ENCODE data around the gene GLTP. TPM values are rescaled to one million over a fixed set of nuclear protein-coding genes. Genes with fewer than 3 reads are reported as not detected.
A peak's percentile ranks its signal among the peaks of the same experiment; 100 is the strongest.

GLTP gene
- total RNA-seq, 1 donor from 2014 or later: 27.7 TPM

DNA sequence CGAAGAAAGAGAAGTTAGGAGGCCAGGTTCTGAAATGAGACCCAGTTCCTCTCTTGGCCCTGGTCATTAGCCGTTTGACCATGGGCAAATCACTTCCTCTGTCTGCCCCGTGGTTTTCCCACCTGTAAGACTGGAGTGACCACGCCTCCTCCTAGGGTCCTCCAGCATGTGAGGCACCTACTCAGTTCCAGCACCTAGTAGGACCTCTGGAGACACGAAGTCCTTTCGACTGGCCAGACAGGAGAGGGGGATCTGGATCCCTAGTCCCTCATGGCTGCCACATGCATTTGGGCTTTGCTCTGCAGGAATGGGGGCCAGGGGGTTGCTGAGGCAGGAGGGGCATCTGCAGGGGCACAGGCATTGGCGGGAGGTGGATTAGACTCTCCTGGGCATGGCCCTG, 63.5 kb downstream of the GLTP start:
- H3K27me3 Mint-ChIP-seq (ENCODE audit: insufficient read depth): no peaks in the 10 kb centered on the region

DNA sequence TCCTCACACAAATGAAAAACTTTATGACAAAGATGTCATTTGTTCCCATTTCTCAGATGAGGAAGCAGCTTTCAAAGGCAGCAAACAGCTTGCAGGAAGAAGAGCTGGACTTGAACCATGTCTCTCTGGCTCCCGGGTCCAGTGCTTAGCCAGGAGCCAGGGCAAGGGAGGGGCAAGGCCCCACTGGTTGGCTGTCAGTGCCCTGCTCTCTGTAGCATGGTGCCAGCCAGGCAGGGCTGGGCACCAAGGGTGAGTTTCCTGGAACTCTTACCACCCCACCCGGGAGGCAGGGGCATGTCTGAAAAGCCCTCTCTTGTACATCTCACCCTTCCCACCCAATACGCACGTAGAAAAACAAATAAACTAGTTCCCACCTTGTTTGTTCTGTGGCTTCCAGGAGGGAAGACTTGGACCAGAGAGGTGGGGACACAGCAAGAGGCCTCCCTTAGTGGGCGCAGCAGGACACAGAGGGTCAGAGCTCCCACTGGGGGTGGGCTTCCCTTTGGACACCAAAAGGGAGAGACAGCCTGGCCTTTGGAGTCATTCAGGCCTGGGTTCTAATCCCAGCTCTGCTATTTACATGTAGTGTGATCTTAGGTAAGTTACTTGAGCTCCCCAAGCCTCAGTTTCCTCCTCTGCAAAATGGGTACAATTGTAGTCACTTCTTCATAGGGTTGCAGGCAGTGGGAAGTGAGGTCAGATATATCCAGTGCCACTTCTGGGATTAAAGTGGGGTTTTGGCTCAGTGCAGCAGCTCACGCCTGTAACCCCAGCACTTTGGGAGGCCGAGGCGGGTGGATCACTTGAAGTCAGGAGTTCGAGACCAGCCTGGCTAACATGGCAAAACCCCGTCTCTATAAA, 64.4 kb downstream of the GLTP start:
- DNase-seq (ENCODE audit: low spot score): no peak
- intact Hi-C loops (cut with micrococcal nuclease): no loop called here
- Mint-ChIP-seq H3K4me3 (no peak overlapping the region), H3K9me3 (no peaks in the 10 kb centered on the region), H3K27ac (no peak overlapping the region), H3K36me3 (ENCODE audit: low read depth) (no peaks in the 10 kb centered on the region), H3K4me1 (ENCODE audit: low read depth) (no peaks in the 10 kb centered on the region), H3K27me3 (ENCODE audit: insufficient read depth) (no peaks in the 10 kb centered on the region)

More for the DNA sequence above, 63.5 kb downstream of the GLTP start:
- intact Hi-C loops (cut with micrococcal nuclease): no loop called here
- no peak overlapping the region for H3K27ac Mint-ChIP-seq
- no peak overlapping the region for H3K4me3 Mint-ChIP-seq
- no peak for DNase-seq (ENCODE audit: low spot score)
- H3K4me1 Mint-ChIP-seq (ENCODE audit: low read depth): no peaks in the 10 kb centered on the region
- H3K36me3 Mint-ChIP-seq (ENCODE audit: low read depth): no peaks in the 10 kb centered on the region
- H3K9me3 Mint-ChIP-seq: no peaks in the 10 kb centered on the region

DNA sequence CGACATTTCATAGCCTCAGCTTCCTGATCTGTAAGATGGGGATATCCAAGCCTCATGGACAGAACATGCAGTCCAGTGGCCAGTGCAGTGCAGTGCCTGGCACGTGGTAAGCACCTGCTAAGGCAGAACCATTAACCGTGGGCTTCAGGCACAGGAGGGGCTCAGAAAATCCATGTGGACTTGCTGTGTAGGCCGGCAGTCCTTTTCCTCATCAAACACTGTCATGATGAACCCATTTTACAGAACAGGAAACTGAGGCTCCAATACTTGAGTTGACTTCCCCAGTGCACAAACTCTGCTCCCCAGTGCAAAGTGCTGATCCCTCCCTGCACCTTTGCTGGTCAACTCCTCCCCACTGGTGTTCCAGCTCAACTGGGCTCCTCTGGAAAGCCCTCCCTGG, 65.1 kb downstream of the GLTP start:
- Mint-ChIP-seq H3K4me3 (no peak overlapping the region), H3K4me1 (ENCODE audit: low read depth) (no peaks in the 10 kb centered on the region), H3K27ac (no peak overlapping the region), H3K9me3 (no peaks in the 10 kb centered on the region), H3K36me3 (ENCODE audit: low read depth) (no peaks in the 10 kb centered on the region), H3K27me3 (ENCODE audit: insufficient read depth) (no peaks in the 10 kb centered on the region)
- DNase-seq (ENCODE audit: low spot score): no peak
- intact Hi-C loops (cut with micrococcal nuclease): no loop called here

DNA sequence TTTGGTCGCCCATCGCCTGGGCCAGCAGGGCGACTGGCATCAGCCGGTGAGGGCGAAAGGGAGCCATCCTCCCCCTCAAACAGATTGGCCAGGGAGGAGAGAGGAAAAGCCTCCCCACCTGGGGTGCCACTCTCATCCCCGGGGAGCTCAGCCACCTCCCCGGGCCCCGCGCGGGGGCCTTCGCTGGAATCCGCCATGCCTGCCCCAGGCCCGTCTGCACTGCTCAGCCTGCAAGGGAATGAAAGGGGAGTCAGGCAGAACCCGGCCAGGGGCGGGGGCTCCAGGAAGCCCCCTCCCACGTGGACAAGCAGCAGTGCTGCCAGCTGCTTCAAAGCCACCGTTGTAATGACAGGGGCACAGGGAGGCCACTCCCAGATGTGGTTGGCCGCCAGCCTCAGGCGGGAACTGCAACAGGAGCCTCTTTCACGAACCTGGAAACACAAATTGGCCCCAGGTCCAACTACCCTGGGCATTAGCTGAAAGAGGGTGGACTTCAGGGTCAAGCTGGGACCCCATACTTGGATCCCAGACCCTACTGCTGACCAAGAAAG, 65.7 kb downstream of the GLTP start:
- Mint-ChIP-seq H3K36me3 (ENCODE audit: low read depth) (no peaks in the 10 kb centered on the region), H3K4me3 (no peak overlapping the region), H3K9me3 (no peaks in the 10 kb centered on the region), H3K4me1 (ENCODE audit: low read depth) (no peaks in the 10 kb centered on the region), H3K27ac (no peak overlapping the region), H3K27me3 (ENCODE audit: insufficient read depth) (no peaks in the 10 kb centered on the region)
- no peak for DNase-seq (ENCODE audit: low spot score)
- intact Hi-C loops (cut with micrococcal nuclease): no loop called here

DNA sequence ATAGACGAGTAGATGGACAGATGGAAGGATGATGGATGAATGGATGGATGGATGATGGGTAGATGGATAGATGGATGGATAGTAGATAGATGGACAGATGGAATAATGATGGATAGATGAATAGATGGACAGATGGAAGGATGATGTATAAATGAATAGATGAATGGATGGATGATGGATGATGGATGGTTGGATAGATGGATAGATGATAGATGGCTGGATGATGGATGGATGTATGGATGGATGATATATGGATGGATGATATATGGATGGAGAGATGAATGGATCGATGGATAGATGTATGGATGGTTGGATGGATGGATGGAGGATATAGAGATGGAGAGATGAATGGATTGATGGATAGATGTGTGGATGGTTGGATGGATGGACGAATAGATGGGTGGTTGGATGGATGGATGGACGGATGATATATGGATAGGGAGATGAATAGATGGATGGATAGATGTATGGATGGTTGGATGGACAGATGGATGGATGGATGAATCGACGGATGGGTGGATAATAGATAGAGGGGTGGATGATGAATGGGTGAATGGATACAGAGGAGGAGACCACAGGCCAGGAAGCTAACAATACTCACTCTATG, 66.4 kb downstream of the GLTP start:
- no peak for DNase-seq (ENCODE audit: low spot score)
- Mint-ChIP-seq H3K4me1 (ENCODE audit: low read depth) (no peaks in the 10 kb centered on the region), H3K27ac (no peak overlapping the region), H3K27me3 (ENCODE audit: insufficient read depth) (no peaks in the 10 kb centered on the region), H3K9me3 (no peaks in the 10 kb centered on the region), H3K4me3 (no peak overlapping the region), H3K36me3 (ENCODE audit: low read depth) (no peaks in the 10 kb centered on the region)
- intact Hi-C loops (cut with micrococcal nuclease): no loop called here

DNA sequence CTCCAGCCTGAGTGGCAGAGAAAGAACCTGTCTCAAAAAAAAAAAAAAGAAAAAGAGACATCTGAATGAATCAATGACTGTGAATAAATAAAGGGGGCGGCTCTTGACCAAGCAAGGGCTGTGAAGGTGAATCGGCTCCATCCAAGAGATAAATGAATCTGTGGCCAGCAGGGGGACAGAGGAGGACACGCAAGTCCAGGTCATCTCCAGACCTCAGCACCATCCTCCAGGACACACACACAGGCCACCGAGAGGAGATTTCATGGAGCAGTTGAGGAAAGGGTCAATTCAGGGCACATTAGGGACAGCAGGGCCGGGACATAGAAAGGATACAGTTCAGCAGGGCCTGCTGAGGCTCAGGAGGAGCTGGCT, 68.7 kb downstream of the GLTP start:
- Mint-ChIP-seq H3K9me3 (no peaks in the 10 kb centered on the region), H3K27ac (no peak overlapping the region), H3K36me3 (ENCODE audit: low read depth) (no peaks in the 10 kb centered on the region), H3K4me3 (no peak overlapping the region), H3K27me3 (ENCODE audit: insufficient read depth) (peaks cover 2% of the 10 kb centered on the region), H3K4me1 (ENCODE audit: low read depth) (no peaks in the 10 kb centered on the region)
- intact Hi-C loops (cut with micrococcal nuclease): no loop called here
- DNase-seq (ENCODE audit: low spot score): no peak

DNA sequence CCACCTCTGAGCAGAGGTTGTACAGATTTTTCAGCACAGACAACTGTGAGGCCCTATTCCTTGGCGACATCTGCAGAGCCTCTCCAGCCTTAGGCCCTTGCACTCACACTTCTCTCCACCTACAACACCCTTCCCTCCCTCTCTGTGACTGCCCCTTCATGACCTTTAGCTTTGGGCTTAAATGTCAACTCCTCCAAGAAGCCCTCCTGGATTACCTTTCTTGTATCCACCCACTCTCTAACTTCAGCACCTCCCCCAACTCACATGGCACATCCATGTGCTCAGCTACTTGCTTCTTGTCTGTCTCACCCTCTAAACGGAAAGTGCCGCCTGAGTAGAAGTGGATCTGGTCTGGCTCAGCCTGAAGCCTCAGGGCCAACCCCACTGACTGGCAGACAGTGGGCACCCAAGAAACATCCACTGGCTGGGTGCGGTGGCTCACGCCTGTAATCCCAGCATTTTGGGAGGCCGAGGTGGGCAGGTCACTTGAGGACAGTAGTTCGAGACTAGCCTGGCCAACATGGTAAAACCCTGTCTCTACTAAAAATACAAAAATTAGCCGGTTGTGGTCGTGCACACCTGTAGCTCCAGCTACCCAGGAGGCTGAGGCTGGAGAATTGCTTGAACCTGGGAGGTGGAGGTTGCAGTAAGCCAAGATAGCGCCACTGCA, 69.3 kb downstream of the GLTP start:
- peaks cover 2% of the 10 kb centered on the region for H3K27me3 Mint-ChIP-seq (ENCODE audit: insufficient read depth)
- H3K4me3 Mint-ChIP-seq: no peak overlapping the region
- H3K9me3 Mint-ChIP-seq: no peaks in the 10 kb centered on the region
- intact Hi-C loops (cut with micrococcal nuclease): no loop called here
- no peak overlapping the region for H3K27ac Mint-ChIP-seq
- no peak for DNase-seq (ENCODE audit: low spot score)
- no peaks in the 10 kb centered on the region for H3K36me3 Mint-ChIP-seq (ENCODE audit: low read depth)
- H3K4me1 Mint-ChIP-seq (ENCODE audit: low read depth): no peaks in the 10 kb centered on the region

DNA sequence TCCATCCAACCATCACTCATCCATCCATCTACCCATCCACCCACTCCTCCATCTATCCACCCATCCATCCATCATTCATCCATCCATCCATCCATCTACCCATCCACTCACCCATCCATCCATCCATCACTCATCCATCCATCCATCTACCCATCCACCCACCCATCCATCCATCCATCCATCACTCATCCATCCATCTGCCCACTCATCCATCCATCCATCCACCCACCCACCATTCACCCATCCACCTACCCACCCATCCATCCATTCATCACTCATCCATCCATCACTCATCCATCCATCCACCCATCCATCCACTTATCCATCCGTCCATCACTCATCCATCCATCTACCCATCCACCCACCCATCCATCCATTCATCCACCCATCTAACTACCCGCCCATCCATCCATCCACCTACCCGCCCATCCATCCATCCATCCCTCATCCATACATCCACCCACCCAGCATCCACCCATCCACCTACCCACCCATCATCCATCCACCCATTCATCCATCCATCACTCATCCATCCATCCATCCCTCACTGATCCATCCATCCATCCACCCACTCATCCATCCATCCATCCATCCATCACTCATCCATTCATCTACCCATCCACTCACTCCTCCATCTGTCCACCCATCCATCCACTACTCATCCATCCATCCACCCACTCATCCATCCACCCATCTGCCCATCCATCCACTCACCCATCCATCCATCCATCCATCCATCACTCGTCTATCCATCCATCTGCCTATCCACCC, 71.3 kb downstream of the GLTP start:
- Mint-ChIP-seq H3K4me3 (no peak overlapping the region), H3K27ac (no peak overlapping the region), H3K27me3 (ENCODE audit: insufficient read depth) (peaks cover 2% of the 10 kb centered on the region), H3K4me1 (ENCODE audit: low read depth) (no peaks in the 10 kb centered on the region), H3K9me3 (no peaks in the 10 kb centered on the region), H3K36me3 (ENCODE audit: low read depth) (no peaks in the 10 kb centered on the region)
- intact Hi-C loops (cut with micrococcal nuclease): no loop called here
- DNase-seq (ENCODE audit: low spot score): no peak

DNA sequence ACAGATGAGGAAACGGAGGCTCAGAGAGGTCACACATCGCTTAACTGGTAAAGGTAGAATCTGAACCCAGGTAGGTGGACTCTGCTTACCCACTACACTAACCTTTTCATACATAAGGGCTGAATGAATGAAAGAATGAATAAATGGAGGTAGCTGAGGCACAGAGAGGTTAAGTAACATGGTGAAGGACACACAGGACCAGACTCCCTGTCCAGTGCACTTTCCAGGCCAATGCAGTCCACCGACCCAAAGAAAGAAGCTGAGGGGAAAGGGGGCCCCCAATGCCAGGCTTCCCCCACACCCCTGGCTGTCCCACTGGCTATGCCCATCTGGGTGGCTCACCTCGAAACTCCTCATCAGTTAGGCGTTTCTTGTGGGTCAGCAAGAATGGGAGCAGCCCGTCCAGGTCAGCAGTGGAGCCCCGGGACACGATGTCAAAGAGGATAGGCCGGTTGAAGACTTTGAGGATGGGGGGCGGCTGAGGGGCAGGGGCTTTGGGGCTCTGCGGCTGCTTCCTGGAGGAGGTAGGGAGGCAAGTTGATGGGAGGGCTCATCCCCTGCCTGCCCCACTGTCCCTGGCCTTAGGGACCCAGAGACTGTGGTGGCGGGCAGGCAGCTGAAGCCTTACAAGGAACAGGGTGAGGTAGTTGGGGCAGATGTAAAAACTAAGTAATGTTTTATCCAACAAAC, 72.2 kb downstream of the GLTP start:
- Mint-ChIP-seq H3K4me1 (ENCODE audit: low read depth) (no peaks in the 10 kb centered on the region), H3K27ac (no peak overlapping the region), H3K4me3 (no peak overlapping the region), H3K36me3 (ENCODE audit: low read depth) (no peaks in the 10 kb centered on the region), H3K27me3 (ENCODE audit: insufficient read depth) (peaks cover 2% of the 10 kb centered on the region), H3K9me3 (no peaks in the 10 kb centered on the region)
- intact Hi-C loops (cut with micrococcal nuclease): no loop called here
- DNase-seq (ENCODE audit: low spot score): no peak

DNA sequence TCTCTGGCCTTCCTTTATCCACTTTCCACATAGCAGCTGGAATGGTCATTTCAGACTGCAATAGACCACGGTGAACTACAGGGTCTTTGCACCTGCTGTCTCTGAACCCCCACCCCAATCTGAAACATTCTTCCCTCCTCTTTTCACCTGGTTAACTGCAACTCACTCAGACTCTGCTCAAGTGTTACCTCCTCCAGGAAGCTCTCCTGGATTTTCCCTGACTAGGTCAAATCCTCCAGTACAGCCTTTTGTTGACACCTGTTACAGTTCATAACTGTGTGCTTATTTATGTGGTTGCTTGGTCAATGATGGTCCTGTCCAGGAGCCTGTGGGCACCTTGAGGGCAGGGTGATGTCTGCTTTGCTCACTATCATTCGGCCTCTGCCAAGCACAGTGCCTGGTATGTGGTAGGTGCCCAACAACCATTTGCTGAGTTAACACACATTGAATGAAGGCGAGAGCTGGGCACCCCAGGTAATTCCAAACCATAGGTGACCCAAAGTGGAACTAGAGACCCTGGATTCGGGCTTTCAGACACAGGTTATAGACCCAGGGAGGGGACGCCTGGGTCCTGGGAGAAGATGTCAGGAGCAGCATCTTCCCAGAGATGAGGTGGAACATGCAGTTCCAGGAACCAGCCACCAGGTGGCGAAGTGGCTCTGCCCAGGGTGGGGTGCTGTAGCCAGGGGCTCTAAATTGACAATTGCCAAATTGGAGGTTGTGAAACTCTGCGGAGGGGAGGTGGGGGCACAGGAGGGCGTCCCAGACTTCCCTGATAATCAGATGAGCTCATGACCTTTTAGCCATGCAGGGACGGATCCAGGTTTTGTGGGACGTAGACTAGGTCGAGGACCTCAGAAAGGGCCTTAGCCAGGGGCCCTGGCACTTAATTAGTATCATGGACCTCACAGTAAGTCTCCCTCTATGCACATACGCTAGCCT, 75.2 kb downstream of the GLTP start:
- peak; percentile 48 for DNase-seq (ENCODE audit: low spot score)
- Mint-ChIP-seq H3K4me3 (no peak overlapping the region), H3K4me1 (ENCODE audit: low read depth) (no peaks in the 10 kb centered on the region), H3K9me3 (no peaks in the 10 kb centered on the region), H3K27ac (no peak overlapping the region), H3K36me3 (ENCODE audit: low read depth) (no peaks in the 10 kb centered on the region), H3K27me3 (ENCODE audit: insufficient read depth) (peaks cover 2% of the 10 kb centered on the region)
- intact Hi-C loops (cut with micrococcal nuclease): loop anchor here (1.0 kb wide), 4 partner anchors 40 to 210 kb away; partner anchors contain the start of gene GLTP

DNA sequence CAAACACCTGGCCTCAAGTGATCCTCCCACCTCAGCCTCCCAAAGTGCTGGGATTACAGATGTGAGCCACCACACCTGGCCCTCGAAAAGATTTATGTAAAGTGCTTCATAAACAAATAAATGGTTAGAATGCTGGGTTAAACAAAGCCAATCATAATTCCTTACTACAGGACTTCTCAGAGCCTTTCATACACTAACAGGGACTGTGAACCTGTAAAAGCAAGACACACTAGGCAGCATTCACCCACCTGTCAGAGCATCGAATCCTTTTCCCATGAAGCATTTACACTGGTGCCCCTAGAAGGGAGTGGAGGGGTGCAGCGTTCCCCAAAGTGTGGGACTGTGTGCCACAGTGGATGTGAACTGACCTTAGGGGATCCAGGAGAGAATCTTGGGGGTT, 76.7 kb downstream of the GLTP start:
- peaks cover 2% of the 10 kb centered on the region for H3K27me3 Mint-ChIP-seq (ENCODE audit: insufficient read depth)
- intact Hi-C loops (cut with micrococcal nuclease): no loop called here

More for the DNA sequence above, 76.7 kb downstream of the GLTP start:
- H3K4me3 Mint-ChIP-seq: no peak overlapping the region
- DNase-seq (ENCODE audit: low spot score): no peak
- H3K27ac Mint-ChIP-seq: no peak overlapping the region
- no peaks in the 10 kb centered on the region for H3K36me3 Mint-ChIP-seq (ENCODE audit: low read depth)
- H3K9me3 Mint-ChIP-seq: no peaks in the 10 kb centered on the region
- no peaks in the 10 kb centered on the region for H3K4me1 Mint-ChIP-seq (ENCODE audit: low read depth)

Data from activated T-helper 1 cell treated with anti-CD3 and anti-CD28 coated beads, Interleukin-12 subunit alpha, Interleukin-12 subunit beta, Interleukin-2, Interleukin-4 antibody, amounts not matched to agents 30 ng/mL and 10 ng/mL and 1 ng/mL, durations not matched to agents 14 hours and 24 hours and 36 hours (primary cell).